WTC11 (cell line): ENCODE results near the gene KLHL33. TPM values are rescaled to one million over a fixed set of nuclear protein-coding genes. Genes with fewer than 3 reads are reported as not detected.

Experiments used
- ATAC-seq: fragments of 200-7000 bp; cut with Tn5 transposase; 2 replicates; pipeline ENCODE4 v1.10.0; 2021; ENCODE audit warnings: mild to moderate bottlenecking, moderate library complexity
- CTCF ChIA-PET: fragments of 300-600 bp; sonication (Branson Sonifier 250); formaldehyde crosslinking; loops from one replicate; lab custom pipeline; 2021; ENCODE audit warnings: antibody characterized with exemption; lab: Charles Lee
- POLR2A ChIA-PET: fragments of 350-600 bp; sonication (Branson Sonifier 250); formaldehyde crosslinking; loops from one replicate; lab custom pipeline; 2021; ENCODE audit warnings: antibody characterized with exemption; lab: Charles Lee
- DNase-seq: peaks from one replicate; pipeline ENCODE4 v3.0.0; 2021; ENCODE audit warnings: low spot score
- H3K27ac Mint-ChIP-seq: 2 replicates; pipeline ENCODE4 v1.8.0; 2021; ENCODE audit warnings: mixed read lengths
- H3K27me3 Mint-ChIP-seq: 2 replicates; pipeline ENCODE4 v1.8.0; 2021; ENCODE audit warnings: low read depth, mild to moderate bottlenecking, moderate library complexity, mixed read lengths
- H3K36me3 Mint-ChIP-seq: 2 replicates; pipeline ENCODE4 v1.8.0; 2021; ENCODE audit warnings: mixed read lengths
- H3K4me1 Mint-ChIP-seq: 2 replicates; pipeline ENCODE4 v1.8.0; 2022; ENCODE audit warnings: mixed read lengths
- H3K4me3 Mint-ChIP-seq: 2 replicates; pipeline ENCODE4 v1.8.0; 2021; ENCODE audit warnings: mild to moderate bottlenecking, moderate library complexity, mixed read lengths
- H3K9me3 Mint-ChIP-seq: 2 replicates; pipeline ENCODE4 v1.8.0; 2021; ENCODE audit warnings: mixed read lengths
- CREB1 ChIP-seq: sonication (generic); formaldehyde crosslinking; IDR thresholded peaks from 2 replicates; pipeline ENCODE4 v1.8.0; 2023; ENCODE audit warnings: mild to moderate bottlenecking, missing genetic modification reagents
- ESRRA ChIP-seq: sonication (generic); formaldehyde crosslinking; IDR thresholded peaks from 2 replicates; pipeline ENCODE4 v1.8.1; 2022; ENCODE audit warnings: mild to moderate bottlenecking, missing genetic modification reagents, borderline replicate concordance
- ETV6 ChIP-seq: sonication (generic); formaldehyde crosslinking; IDR thresholded peaks from 2 replicates; pipeline ENCODE4 v1.8.1; 2022; ENCODE audit warnings: mild to moderate bottlenecking, missing genetic modification reagents
- FOXP1 ChIP-seq: sonication (generic); formaldehyde crosslinking; IDR thresholded peaks from 2 replicates; pipeline ENCODE4 v1.8.0; 2022; ENCODE audit warnings: missing genetic modification reagents, mild to moderate bottlenecking, moderate library complexity, borderline replicate concordance
- GABPB1 ChIP-seq: sonication (generic); formaldehyde crosslinking; IDR thresholded peaks from 2 replicates; pipeline ENCODE4 v1.8.1; 2023; ENCODE audit warnings: mild to moderate bottlenecking, missing genetic modification reagents
- GTF2I ChIP-seq: fragments of 250-450 bp; sonication (Bioruptor Pico); conservative IDR thresholded peaks from 2 replicates; pipeline ENCODE4 v1.4.0; 2021; ENCODE audit warnings: mild to moderate bottlenecking
- KAT7 ChIP-seq: sonication (generic); formaldehyde crosslinking; IDR thresholded peaks from 2 replicates; pipeline ENCODE4 v1.8.1; 2023; ENCODE audit warnings: missing genetic modification reagents, mild to moderate bottlenecking, borderline replicate concordance
- MXD4 ChIP-seq: fragments of 250-450 bp; sonication (Bioruptor Pico); IDR thresholded peaks from 2 replicates; pipeline ENCODE4 v1.8.0; 2021; ENCODE audit warnings: mild to moderate bottlenecking, moderate library complexity, borderline replicate concordance
- NFE2L1 ChIP-seq: sonication (generic); formaldehyde crosslinking; IDR thresholded peaks from 2 replicates; pipeline ENCODE4 v1.8.1; 2023; ENCODE audit warnings: missing genetic modification reagents
- NR3C1 ChIP-seq: sonication (generic); formaldehyde crosslinking; conservative IDR thresholded peaks from 2 replicates; pipeline ENCODE4 v1.8.1; 2023; ENCODE audit warnings: low read depth, mild to moderate bottlenecking, missing genetic modification reagents
- OVOL2 ChIP-seq: fragments of 250-450 bp; sonication (Bioruptor Pico); IDR thresholded peaks from 2 replicates; pipeline ENCODE4 v1.9.0; 2021; ENCODE audit warnings: mild to moderate bottlenecking, borderline replicate concordance
- TCF7 ChIP-seq: sonication (generic); formaldehyde crosslinking; IDR thresholded peaks from 2 replicates; pipeline ENCODE4 v1.8.0; 2022; ENCODE audit warnings: mild to moderate bottlenecking, low read depth, missing genetic modification reagents, moderate library complexity
- ZNF138 ChIP-seq: sonication (generic); formaldehyde crosslinking; conservative IDR thresholded peaks from 2 replicates; pipeline ENCODE4 v1.8.1; 2022; ENCODE audit warnings: mild to moderate bottlenecking, moderate library complexity, missing genetic modification reagents
- ZNF263 ChIP-seq: sonication (generic); formaldehyde crosslinking; IDR thresholded peaks from 2 replicates; pipeline ENCODE4 v1.8.1; 2022; ENCODE audit warnings: low read depth, mild to moderate bottlenecking, moderate library complexity, missing genetic modification reagents
- ZNF423 ChIP-seq: fragments of 250-450 bp; sonication (Bioruptor Pico); IDR thresholded peaks from 2 replicates; pipeline ENCODE4 v2.1.2; 2022; ENCODE audit warnings: mild to moderate bottlenecking, moderate library complexity
- total RNA-seq: library from RNA; stranded (reverse); gene quantifications from 3 replicates; pipeline ENCODE4 v1.2.3, GENCODE V29; 2021
- TF ChIP-seq, protein P1 (sequence below): sonication (generic); formaldehyde crosslinking; IDR thresholded peaks from 2 replicates; pipeline ENCODE4 v1.8.0; 2022; ENCODE audit warnings: mild to moderate bottlenecking, missing genetic modification reagents
- TF ChIP-seq, protein P2 (sequence below): sonication (generic); formaldehyde crosslinking; IDR thresholded peaks from 2 replicates; pipeline ENCODE4 v1.8.0; 2022; ENCODE audit warnings: missing genetic modification reagents
- TF ChIP-seq, protein P3 (sequence below): sonication (generic); formaldehyde crosslinking; IDR thresholded peaks from 2 replicates; pipeline ENCODE4 v1.8.1; 2023; ENCODE audit warnings: mild to moderate bottlenecking, missing genetic modification reagents
- TF ChIP-seq, protein P4 (sequence below): fragments of 200-600 bp; IDR thresholded peaks from 2 replicates; pipeline ENCODE4 v1.8.0; 2022; ENCODE audit warnings: antibody characterized with exemption
- TF ChIP-seq, protein P5 (sequence below): fragments of 250-450 bp; sonication (Bioruptor Pico); conservative IDR thresholded peaks from 2 replicates; pipeline ENCODE4 v1.9.0; 2021; ENCODE audit warnings: mild to moderate bottlenecking
- TF ChIP-seq, protein P6 (sequence below): sonication (generic); formaldehyde crosslinking; IDR thresholded peaks from 2 replicates; pipeline ENCODE4 v1.8.0; 2022; ENCODE audit warnings: mild to moderate bottlenecking, missing genetic modification reagents
- TF ChIP-seq, protein P7 (sequence below): sonication (generic); formaldehyde crosslinking; IDR thresholded peaks from 2 replicates; pipeline ENCODE4 v1.8.1; 2023; ENCODE audit warnings: mild to moderate bottlenecking, missing genetic modification reagents

Gene KLHL33
- total RNA-seq, 1 experiment from 2014 or later = 0.17 TPM

DNA sequence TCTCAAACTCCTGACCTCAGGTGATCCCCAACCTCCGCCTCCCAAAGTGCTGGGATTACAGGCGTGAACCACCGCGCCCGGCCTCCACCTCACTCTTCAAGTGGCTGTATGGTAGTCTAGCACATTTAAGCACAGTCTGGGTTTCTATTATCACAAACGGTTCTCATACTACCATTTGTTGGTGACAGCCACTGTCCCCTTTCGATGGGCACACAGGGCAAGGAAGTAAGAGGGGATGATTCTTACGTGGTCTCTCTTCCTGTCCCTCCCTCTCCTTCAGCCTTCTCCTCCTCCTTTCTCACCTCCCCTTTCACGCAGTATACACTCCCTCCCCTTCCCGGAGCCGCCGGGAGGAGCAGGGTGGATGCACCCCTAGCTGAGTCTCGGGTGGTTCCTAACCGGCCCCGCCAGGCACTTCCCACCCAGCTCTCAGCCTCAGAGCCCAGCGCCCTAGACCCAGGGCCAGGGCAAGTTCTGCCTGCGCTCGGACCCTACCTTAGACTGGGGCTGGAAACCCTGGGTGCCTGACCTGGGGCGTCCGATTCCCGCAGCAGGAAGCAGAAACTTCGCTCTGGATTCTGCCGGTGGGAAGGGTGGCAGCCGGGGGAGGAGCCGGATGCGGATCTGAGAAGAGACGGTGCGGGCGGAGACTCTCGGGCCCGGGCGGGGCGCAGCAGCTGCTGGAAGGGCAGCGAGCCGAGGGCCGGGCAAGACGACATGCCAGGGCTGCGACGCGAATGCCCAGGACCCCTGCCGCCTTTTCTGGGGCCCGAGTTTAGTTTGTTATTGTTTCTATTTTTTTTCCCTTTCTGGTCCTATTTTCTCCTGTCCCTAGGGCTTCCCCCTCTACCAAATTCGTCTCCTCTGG lies 22.9 kb downstream of the KLHL33 start, which contains the start of gene TEP1 (continued):
- TF ChIP-seq, protein P1, sequence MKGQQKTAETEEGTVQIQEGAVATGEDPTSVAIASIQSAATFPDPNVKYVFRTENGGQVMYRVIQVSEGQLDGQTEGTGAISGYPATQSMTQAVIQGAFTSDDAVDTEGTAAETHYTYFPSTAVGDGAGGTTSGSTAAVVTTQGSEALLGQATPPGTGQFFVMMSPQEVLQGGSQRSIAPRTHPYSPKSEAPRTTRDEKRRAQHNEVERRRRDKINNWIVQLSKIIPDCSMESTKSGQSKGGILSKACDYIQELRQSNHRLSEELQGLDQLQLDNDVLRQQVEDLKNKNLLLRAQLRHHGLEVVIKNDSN (CRISPR knock-in tag) = peak; percentile 10; the same call in 1 of the 2 replicates
- no peak for TF ChIP-seq CREB1 (CRISPR knock-in tag)
- TF ChIP-seq, protein P2, sequence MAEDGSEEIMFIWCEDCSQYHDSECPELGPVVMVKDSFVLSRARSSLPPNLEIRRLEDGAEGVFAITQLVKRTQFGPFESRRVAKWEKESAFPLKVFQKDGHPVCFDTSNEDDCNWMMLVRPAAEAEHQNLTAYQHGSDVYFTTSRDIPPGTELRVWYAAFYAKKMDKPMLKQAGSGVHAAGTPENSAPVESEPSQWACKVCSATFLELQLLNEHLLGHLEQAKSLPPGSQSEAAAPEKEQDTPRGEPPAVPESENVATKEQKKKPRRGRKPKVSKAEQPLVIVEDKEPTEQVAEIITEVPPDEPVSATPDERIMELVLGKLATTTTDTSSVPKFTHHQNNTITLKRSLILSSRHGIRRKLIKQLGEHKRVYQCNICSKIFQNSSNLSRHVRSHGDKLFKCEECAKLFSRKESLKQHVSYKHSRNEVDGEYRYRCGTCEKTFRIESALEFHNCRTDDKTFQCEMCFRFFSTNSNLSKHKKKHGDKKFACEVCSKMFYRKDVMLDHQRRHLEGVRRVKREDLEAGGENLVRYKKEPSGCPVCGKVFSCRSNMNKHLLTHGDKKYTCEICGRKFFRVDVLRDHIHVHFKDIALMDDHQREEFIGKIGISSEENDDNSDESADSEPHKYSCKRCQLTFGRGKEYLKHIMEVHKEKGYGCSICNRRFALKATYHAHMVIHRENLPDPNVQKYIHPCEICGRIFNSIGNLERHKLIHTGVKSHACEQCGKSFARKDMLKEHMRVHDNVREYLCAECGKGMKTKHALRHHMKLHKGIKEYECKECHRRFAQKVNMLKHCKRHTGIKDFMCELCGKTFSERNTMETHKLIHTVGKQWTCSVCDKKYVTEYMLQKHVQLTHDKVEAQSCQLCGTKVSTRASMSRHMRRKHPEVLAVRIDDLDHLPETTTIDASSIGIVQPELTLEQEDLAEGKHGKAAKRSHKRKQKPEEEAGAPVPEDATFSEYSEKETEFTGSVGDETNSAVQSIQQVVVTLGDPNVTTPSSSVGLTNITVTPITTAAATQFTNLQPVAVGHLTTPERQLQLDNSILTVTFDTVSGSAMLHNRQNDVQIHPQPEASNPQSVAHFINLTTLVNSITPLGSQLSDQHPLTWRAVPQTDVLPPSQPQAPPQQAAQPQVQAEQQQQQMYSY (CRISPR knock-in tag) = peak; percentile 44; the same call in 1 of the 2 replicates
- 0 out of 2 replicates have a peak, but pooled peaks have one; percentile 26 for TF ChIP-seq GABPB1 (CRISPR knock-in tag)
- TF ChIP-seq ETV6 = peak; percentile 82

DNA sequence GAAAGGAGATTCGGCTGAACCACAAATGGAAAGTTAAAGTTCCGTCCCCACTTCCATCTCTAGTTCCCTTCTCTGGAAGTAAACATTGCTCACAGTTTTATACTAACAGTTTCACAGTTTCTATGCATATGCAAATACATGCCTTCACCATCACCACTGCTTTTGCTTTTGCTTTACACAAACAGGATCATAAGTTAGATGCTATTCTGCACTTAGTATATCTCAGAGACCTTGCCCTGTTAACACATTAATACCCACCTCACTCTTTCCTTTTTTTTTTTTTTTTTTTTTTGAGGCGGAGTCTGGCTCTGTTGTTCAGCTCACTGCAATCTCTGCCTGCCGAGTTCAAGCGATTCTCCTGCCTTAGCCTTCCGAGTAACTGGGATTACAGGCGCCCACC lies 23.6 kb downstream of the KLHL33 start:
- ATAC-seq (no peak), DNase-seq (no peak)
- Mint-ChIP-seq H3K27me3 (no peaks in the 10 kb centered on the region), H3K4me1 (peaks cover 16% of the 10 kb centered on the region), H3K27ac (peak overlapping the region; percentile 37; the same call in 1 of the 2 replicates), H3K9me3 (no peaks in the 10 kb centered on the region), H3K4me3 (peak overlapping the region; percentile 87), H3K36me3 (peaks cover 7% of the 10 kb centered on the region; the same call in 1 of the 2 replicates)
- POLR2A ChIA-PET = interaction anchor here (0.6 to 1.8 kb wide), 3 partner anchors 49 to 129 kb away, joined by 3 to 23 read pairs (median 3); partner anchors contain the start of genes PARP2 and PIP4P1
- no peak for TF ChIP-seq ZNF263
- TF ChIP-seq, protein P3, sequence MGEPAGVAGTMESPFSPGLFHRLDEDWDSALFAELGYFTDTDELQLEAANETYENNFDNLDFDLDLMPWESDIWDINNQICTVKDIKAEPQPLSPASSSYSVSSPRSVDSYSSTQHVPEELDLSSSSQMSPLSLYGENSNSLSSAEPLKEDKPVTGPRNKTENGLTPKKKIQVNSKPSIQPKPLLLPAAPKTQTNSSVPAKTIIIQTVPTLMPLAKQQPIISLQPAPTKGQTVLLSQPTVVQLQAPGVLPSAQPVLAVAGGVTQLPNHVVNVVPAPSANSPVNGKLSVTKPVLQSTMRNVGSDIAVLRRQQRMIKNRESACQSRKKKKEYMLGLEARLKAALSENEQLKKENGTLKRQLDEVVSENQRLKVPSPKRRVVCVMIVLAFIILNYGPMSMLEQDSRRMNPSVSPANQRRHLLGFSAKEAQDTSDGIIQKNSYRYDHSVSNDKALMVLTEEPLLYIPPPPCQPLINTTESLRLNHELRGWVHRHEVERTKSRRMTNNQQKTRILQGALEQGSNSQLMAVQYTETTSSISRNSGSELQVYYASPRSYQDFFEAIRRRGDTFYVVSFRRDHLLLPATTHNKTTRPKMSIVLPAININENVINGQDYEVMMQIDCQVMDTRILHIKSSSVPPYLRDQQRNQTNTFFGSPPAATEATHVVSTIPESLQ (CRISPR knock-in tag) = no peak
- TF ChIP-seq, protein P4, sequence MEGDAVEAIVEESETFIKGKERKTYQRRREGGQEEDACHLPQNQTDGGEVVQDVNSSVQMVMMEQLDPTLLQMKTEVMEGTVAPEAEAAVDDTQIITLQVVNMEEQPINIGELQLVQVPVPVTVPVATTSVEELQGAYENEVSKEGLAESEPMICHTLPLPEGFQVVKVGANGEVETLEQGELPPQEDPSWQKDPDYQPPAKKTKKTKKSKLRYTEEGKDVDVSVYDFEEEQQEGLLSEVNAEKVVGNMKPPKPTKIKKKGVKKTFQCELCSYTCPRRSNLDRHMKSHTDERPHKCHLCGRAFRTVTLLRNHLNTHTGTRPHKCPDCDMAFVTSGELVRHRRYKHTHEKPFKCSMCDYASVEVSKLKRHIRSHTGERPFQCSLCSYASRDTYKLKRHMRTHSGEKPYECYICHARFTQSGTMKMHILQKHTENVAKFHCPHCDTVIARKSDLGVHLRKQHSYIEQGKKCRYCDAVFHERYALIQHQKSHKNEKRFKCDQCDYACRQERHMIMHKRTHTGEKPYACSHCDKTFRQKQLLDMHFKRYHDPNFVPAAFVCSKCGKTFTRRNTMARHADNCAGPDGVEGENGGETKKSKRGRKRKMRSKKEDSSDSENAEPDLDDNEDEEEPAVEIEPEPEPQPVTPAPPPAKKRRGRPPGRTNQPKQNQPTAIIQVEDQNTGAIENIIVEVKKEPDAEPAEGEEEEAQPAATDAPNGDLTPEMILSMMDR = no peak
- TF ChIP-seq, protein P5, sequence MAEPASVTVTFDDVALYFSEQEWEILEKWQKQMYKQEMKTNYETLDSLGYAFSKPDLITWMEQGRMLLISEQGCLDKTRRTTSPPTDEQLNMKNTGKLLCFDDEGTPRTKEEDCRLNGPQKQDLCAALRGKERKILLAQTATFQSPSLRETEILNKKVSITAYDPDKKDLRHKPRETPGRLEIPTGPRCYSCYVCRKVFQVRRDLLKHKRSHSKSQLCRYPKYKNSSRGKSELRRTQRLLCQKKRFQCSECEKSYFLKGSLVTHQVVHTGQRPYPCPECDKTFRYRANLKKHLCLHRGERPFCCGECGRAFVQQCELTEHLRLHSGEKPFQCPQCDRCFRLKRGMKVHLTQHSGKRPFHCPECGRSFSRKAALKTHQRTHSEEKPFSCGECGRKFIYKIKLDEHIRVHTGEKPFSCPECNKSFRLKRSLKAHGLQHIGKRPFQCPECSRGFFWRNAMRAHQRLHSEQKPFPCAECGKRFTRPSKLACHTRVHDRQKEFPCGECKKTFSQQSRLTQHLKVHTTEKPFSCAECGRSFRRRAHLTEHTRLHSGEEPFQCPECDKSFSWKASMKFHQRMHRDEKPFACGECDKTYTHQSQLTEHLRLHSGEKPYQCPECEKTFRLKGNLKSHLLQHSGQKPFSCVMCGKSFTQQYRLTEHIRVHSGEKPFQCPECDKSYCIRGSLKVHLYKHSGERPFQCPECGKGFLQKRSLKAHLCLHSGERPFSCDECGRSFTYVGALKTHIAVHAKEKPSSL (CRISPR knock-in tag) = no peak
- no peak for TF ChIP-seq NFE2L1
- TF ChIP-seq FOXP1 (CRISPR knock-in tag) = no peak
- TF ChIP-seq GTF2I (CRISPR knock-in tag) = no peak
- no peak for TF ChIP-seq ZNF138 (CRISPR knock-in tag)
- TF ChIP-seq NR3C1 (CRISPR knock-in tag) = no peak
- no peak for TF ChIP-seq OVOL2
- TF ChIP-seq, protein P6, sequence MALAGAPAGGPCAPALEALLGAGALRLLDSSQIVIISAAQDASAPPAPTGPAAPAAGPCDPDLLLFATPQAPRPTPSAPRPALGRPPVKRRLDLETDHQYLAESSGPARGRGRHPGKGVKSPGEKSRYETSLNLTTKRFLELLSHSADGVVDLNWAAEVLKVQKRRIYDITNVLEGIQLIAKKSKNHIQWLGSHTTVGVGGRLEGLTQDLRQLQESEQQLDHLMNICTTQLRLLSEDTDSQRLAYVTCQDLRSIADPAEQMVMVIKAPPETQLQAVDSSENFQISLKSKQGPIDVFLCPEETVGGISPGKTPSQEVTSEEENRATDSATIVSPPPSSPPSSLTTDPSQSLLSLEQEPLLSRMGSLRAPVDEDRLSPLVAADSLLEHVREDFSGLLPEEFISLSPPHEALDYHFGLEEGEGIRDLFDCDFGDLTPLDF (CRISPR knock-in tag) = no peak
- TF ChIP-seq, protein P7, sequence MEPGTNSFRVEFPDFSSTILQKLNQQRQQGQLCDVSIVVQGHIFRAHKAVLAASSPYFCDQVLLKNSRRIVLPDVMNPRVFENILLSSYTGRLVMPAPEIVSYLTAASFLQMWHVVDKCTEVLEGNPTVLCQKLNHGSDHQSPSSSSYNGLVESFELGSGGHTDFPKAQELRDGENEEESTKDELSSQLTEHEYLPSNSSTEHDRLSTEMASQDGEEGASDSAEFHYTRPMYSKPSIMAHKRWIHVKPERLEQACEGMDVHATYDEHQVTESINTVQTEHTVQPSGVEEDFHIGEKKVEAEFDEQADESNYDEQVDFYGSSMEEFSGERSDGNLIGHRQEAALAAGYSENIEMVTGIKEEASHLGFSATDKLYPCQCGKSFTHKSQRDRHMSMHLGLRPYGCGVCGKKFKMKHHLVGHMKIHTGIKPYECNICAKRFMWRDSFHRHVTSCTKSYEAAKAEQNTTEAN (CRISPR knock-in tag) = no peak
- no peak for TF ChIP-seq MXD4 (CRISPR knock-in tag)
- no peak for TF ChIP-seq ZNF423 (CRISPR knock-in tag)
- no peak for TF ChIP-seq ESRRA
- TF ChIP-seq KAT7 (CRISPR knock-in tag) = no peak
- TF ChIP-seq TCF7 (CRISPR knock-in tag) = no peak
- CTCF ChIA-PET = interaction anchor here (0.5 to 2.2 kb wide), 5 partner anchors 18 to 241 kb away, joined by 3 to 9 read pairs (median 4); partner anchors contain the start of genes APEX1, OSGEP and PARP2
